Measurements from ENCODE around the gene PPM1G. TPM values are rescaled to one million over a fixed set of nuclear protein-coding genes. Genes with fewer than 3 reads are reported as not detected.

PPM1G gene
- polyA plus RNA-seq, 3 donors: 91.2 to 107 (median 96.4) TPM

- DNase-seq: no peak
Measured at GRCh38 chr2:27422958-27423357, 13.6 kb upstream of the PPM1G start.

DNA sequence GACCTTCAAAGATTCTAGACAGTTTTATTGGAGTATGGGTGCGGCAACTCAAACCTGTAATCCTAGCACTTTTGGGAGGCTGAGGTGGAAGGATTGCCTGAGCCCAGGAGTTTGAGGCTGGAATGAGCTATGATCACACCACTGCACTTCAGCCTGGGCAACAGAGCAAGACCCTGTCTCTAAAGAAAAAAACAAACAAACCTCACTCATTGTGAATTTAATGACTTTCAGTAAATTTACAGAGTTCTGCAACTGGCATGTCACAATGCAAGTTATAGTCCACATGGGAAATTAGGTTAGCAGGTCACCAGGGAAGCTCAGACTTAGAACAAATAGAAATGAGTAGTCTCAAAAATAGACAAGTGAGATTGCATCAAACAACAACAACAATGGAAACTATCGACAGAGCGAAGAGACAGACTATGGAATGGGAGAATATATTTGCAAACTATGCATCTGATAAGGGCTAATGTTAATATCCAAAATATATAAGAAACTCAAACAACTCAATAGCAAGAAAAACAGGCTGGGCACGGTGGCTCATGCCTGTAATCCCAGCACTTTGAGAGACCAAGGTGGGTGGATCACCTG, 12.4 kb upstream of the PPM1G start:
- DNase-seq: no peak

GRCh38 chr2:27420996-27421395, 11.6 kb upstream of the PPM1G start:
- DNase-seq: no peak

- no peak for DNase-seq
Measured at GRCh38 chr2:27416151-27416550, 6.8 kb upstream of the PPM1G start.

DNA sequence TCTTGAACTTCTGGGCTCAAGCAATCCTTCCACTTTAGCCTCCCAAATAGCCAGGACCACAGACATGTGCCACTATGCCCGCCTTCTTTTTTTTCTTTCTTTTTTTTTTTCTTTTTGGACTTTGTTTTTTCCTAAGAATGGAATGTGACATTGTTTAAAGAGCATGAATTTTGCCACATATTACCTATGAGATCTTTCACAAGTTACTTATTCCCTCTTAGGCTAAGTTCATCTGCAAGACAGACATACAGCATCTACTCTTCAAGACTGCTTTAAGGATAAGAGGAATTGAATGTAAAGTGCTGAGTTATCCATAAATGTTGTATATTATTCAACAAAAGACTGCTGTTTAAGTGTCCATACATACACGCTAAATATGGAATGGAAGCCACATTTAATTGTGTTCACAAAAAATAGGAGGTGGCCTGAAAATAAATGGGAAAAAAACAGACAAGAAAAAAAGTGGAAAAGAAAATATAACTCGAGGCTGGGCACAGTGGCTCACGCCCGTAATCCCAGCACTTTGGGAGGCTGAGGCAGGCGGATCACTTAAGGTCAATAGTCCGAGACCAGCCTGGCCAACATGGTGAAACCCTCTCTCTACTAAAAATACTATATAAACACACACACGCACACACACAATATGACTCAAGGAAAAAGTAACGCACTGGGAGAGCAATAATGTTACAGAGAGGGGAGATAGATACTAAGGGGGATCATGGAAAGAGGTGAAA, 3.2 kb upstream of the PPM1G start:
- no peak for DNase-seq

DNA sequence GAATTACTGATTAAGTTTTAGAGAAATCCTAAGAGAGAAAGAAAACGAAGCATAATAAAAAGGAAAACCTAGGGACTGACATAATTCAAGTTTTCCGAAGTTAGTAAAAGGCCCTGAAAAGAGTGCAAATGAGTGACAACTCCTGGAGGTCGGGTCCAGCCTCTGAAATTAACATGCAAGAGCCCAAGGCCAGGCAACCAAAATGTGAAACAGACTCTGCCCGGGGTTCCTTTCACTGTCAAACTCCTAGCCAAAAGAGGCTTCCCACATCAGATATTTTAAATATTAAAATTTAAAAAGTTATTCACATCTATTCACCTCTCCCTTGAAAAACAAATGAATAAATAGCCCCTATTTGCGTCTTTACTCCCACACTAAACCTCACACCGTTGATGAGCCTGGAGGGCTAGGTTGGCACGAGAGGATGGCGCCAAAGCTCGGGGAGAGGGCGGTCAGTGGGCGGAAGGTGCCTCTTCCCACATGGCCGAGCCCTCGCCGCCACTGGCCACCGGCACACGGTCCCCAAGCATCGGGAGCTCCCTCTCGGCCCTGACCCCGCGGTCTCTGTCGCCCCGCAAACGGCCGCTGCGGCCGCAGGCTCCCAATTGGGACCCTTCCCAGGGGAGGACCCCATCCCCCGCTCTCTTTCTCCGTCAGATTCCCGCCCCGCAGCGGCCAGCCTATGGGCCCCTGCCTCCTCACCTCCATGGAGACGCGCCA, 630 bp downstream of the PPM1G start:
- no peak for DNase-seq

GRCh38 chr2:27407798-27408491, 1.4 kb downstream of the PPM1G start:
- DNase-seq: peak; percentile 65

- no peak for DNase-seq
Measured at GRCh38 chr2:27400348-27401135, 8.8 kb downstream of the PPM1G start.

DNA sequence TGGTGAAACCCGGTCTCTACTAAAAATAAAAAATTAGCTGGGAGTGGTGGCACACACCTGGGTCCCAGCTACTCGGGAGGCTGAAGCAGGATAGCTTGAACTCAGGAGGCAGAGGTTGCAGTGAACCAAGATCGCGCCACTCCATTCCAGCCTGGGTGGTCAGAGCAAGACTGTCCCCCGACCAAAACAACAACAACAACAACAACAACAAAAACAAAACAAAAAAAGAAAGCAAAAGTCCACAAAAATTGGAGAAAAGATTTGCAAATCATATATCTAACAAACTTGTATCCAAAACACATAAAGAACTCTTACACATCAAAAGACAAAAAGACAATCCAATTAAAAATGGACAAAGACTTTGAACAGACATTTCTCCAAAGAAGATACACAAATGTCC, 10.4 kb downstream of the PPM1G start:
- no peak for DNase-seq

- no peak for DNase-seq
Measured at GRCh38 chr2:27393225-27393624, 16.2 kb downstream of the PPM1G start.

GRCh38 chr2:27390822-27391679, 18.3 kb downstream of the PPM1G start:
- no peak for DNase-seq

DNA sequence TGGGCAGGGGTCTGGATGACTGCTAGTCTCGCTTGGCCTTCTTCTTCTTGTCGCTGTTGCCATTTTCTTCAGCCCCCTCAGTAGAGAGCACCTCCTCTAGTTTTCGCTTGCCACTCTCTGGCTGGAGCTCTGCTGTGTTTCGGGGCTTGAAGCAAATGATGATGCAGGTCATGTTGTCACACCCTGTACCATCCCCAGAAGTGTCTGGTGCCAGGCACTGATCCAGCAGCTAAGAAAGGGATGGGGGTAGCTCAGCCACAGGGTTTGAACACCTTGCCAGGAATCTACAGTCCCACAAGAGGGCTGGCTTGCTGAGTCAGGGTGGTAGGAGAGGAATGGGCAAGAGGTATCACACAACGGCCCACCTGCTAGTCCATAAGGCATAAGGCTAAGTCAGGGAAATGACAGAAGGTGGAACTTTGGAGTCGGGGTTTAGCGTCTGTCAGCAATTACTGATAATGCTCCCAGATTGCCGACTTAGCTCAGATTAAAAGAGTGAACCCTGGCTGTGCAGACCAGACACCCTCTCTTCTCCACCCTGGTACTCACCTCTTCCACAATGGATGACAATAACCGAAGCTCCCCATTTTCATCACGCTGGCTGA, 27.7 kb downstream of the PPM1G start:
- DNase-seq: no peak

GRCh38 chr2:27380626-27381545, 28.5 kb downstream of the PPM1G start, which contains the start of gene ZNF513:
ZNF513 (minus strand) TSS chr2:27380734; CDS start chr2:27380526, 208 bp downstream.
- peak; percentile 95 for DNase-seq

- DNase-seq: peak; percentile 41
Measured at GRCh38 chr2:27379836-27380625, 29.4 kb downstream of the PPM1G start.

- no peak for DNase-seq
Measured at GRCh38 chr2:27379383-27379835, 30.0 kb downstream of the PPM1G start.

DNA sequence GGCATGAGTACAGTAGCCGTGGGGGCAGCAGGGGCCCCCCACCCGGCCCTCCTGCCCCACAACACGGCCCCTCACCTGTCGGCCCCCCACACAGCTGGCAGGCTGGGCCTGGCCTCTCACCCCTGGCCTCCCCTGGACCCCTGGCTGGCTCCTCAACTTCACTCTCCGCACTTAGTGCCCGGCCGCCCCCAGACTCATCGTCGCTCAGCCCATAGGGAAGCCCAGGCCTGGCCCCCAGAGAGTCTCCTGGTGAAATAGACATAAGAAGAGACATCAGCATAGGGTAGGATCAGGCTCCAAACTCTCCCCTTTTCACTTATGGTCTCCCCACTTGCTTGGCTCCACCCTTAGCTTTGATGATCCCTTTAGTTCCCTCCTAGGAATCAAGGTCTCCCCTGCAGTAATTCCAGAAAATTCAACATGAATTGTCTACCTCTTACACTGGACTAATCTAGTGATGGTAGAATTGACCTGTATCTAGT, 30.5 kb downstream of the PPM1G start:
- no peak for DNase-seq

GRCh38 chr2:27378096-27378808, 31.1 kb downstream of the PPM1G start:
- DNase-seq: peak; percentile 63

Data from renal pelvis (tissue), 4 donors.